HepG2 (cell line): ENCODE data around the gene ABCF1. TPM values are rescaled to one million over a fixed set of nuclear protein-coding genes. Genes with fewer than 3 reads are reported as not detected.

ENCODE experiments used
- ATF6 ChIP-seq: sonication (generic); formaldehyde crosslinking; conservative IDR thresholded peaks from 2 replicates; pipeline ENCODE4 v1.4.0; 2020; ENCODE audit warnings: missing genetic modification reagents
- BCLAF1 ChIP-seq: fragments of 450-650 bp; IDR thresholded peaks from 2 replicates; pipeline ENCODE4 v1.6.1; 2017; ENCODE audit warnings: mild to moderate bottlenecking
- DRAP1 ChIP-seq: IDR thresholded peaks from 2 replicates; pipeline ENCODE4 v1.6.1; 2016; ENCODE audit warnings: missing genetic modification reagents, missing compliant biosample characterization
- FOXK1 ChIP-seq: sonication (generic); formaldehyde crosslinking; IDR thresholded peaks from 2 replicates; pipeline ENCODE4 v1.4.0; 2020; ENCODE audit warnings: low read depth, missing genetic modification reagents, borderline replicate concordance
- FOXP4 ChIP-seq: sonication (generic); formaldehyde crosslinking; IDR thresholded peaks from 2 replicates; pipeline ENCODE4 v1.4.0; 2020; ENCODE audit warnings: missing genetic modification reagents
- IRX3 ChIP-seq: sonication (generic); formaldehyde crosslinking; IDR thresholded peaks from 2 replicates; pipeline ENCODE4 v1.8.1; 2023; ENCODE audit warnings: mild to moderate bottlenecking, low read depth, missing genetic modification reagents, borderline replicate concordance
- MED1 ChIP-seq: sonication (generic); formaldehyde crosslinking; IDR thresholded peaks from 2 replicates; pipeline ENCODE4 v1.4.0; 2020; ENCODE audit warnings: missing genetic modification reagents
- MIXL1 ChIP-seq: IDR thresholded peaks from 2 replicates; pipeline ENCODE4 v1.6.1; 2016
- MTA3 ChIP-seq: sonication (generic); formaldehyde crosslinking; IDR thresholded peaks from 2 replicates; pipeline ENCODE4 v1.4.0; 2020; ENCODE audit warnings: missing genetic modification reagents
- NONO ChIP-seq, 2 experiments: fragments of 450-650 bp in 1 of 2; sonication (generic) in 1 of 2; formaldehyde crosslinking in 1 of 2; IDR thresholded peaks in 1 of 2; conservative IDR thresholded peaks in 1 of 2; 2 replicates each; pipeline versions ENCODE4 v1.6.1 to v1.8.0; 2017 to 2022; ENCODE audit warnings: mild to moderate bottlenecking in 1 of 2, missing genetic modification reagents in 1 of 2, moderate library complexity in 1 of 2
- NR2F1 ChIP-seq, 2 experiments: fragments of 450-650 bp in 1 of 2; formaldehyde crosslinking in 1 of 2; IDR thresholded peaks; 2 replicates each; pipeline versions ENCODE4 v1.5.0 to v1.6.1; 2016 to 2020; ENCODE audit warnings: mild to moderate bottlenecking in 1 of 2, missing compliant biosample characterization in 1 of 2, missing genetic modification reagents in 1 of 2, moderate library complexity in 1 of 2
- PATZ1 ChIP-seq: sonication (generic); formaldehyde crosslinking; IDR thresholded peaks from 2 replicates; pipeline ENCODE4 v1.4.0; 2020; ENCODE audit warnings: missing genetic modification reagents
- RXRA ChIP-seq: sonication (generic); formaldehyde crosslinking; IDR thresholded peaks from 2 replicates; pipeline ENCODE4 v1.5.1; 2020; ENCODE audit warnings: missing genetic modification reagents
- SMARCE1 ChIP-seq: fragments of 450-650 bp; IDR thresholded peaks from 2 replicates; pipeline ENCODE4 v1.6.1; 2017; ENCODE audit warnings: borderline replicate concordance
- TBX3 ChIP-seq: fragments of 450-650 bp; IDR thresholded peaks from 2 replicates; pipeline ENCODE4 v1.6.1; 2017; ENCODE audit warnings: antibody characterized with exemption, mild to moderate bottlenecking, inconsistent platforms, borderline replicate concordance
- ZNF230 ChIP-seq: sonication (generic); formaldehyde crosslinking; IDR thresholded peaks from 2 replicates; pipeline ENCODE4 v1.4.0; 2020; ENCODE audit warnings: mild to moderate bottlenecking, missing genetic modification reagents
- ZNF644 ChIP-seq: IDR thresholded peaks from 2 replicates; pipeline ENCODE4 v1.6.1; 2016; ENCODE audit warnings: low read depth
- ZNF775 ChIP-seq: sonication (generic); formaldehyde crosslinking; IDR thresholded peaks from 2 replicates; pipeline ENCODE4 v1.4.0; 2020; ENCODE audit warnings: missing genetic modification reagents, mild to moderate bottlenecking, moderate library complexity, borderline replicate concordance
- ZSCAN22 ChIP-seq: sonication (generic); formaldehyde crosslinking; IDR thresholded peaks from 2 replicates; pipeline ENCODE4 v1.4.0; 2020; ENCODE audit warnings: mild to moderate bottlenecking, missing genetic modification reagents
- polyA plus RNA-seq, 8 experiments: library from polyadenylated mRNA; depleted of rRNA in 3 of 8; stranded (reverse) in 7 of 8; unstranded in 1 of 8; fragments of >200 nt; fragmentation: Illumina TruSeq in 4 of 8; extraction: Trizol in 4 of 8; gene quantifications; 2 replicates each; pipeline versions ENCODE4 v1.2.1 to v1.2.3, GENCODE V29; 2011 to 2016; ENCODE audit warnings: low read depth in 4 of 8, missing spikeins in 1 of 8, mixed read lengths in 1 of 8; ENCODE audit not compliant: insufficient read depth in 1 of 8
- total RNA-seq, 5 experiments: library from RNA; depleted of rRNA; stranded (reverse); fragments of >200 nt; fragmentation: Illumina TruSeq; extraction: Trizol; gene quantifications; 2 replicates each; pipeline ENCODE4 v1.2.3, GENCODE V29; 2016; ENCODE audit warnings: low read depth in 1 of 5

Gene ABCF1
- total and polyA plus RNA-seq, 2 of the 13 experiments (the other 11 are each of a cell fraction or from before 2014, with no cell fraction given), result 25.4 to 98.9 TPM

GRCh38 chr6:30626484-30627366, 55.5 kb downstream of the ABCF1 start, which contains the start of gene ATAT1 (continued):
- no peak for TF ChIP-seq TBX3
- peak; percentile 88; the same call in 1 of the 2 replicates for TF ChIP-seq ZNF230 (CRISPR knock-in tag)
- no peak for TF ChIP-seq SMARCE1
- peak; percentile 76 for TF ChIP-seq RXRA (CRISPR knock-in tag)
- no peak; the same call in 1 of the 2 replicates for TF ChIP-seq ZNF644 (CRISPR knock-in tag)
- TF ChIP-seq MED1 (CRISPR knock-in tag), result peak; percentile 58; the same call in 1 of the 2 replicates
- peak; percentile 68 for TF ChIP-seq DRAP1 (CRISPR knock-in tag)
- TF ChIP-seq NONO (IDR thresholded peaks at IDR 0.05), result no peak
- peak; percentile 93 for TF ChIP-seq NONO (CRISPR knock-in tag; conservative IDR thresholded peaks at IDR 0.05)
- no peak for TF ChIP-seq MIXL1 (CRISPR knock-in tag)
- no peak for TF ChIP-seq ZSCAN22 (CRISPR knock-in tag)
- no peak for TF ChIP-seq BCLAF1
- peak; percentile 93 for TF ChIP-seq PATZ1 (CRISPR knock-in tag)
- no peak for TF ChIP-seq ZNF775 (CRISPR knock-in tag)
- TF ChIP-seq NR2F1 (CRISPR knock-in tag; IDR thresholded peaks at IDR 0.05), result peak; percentile 83 to 94; a peak in 3 of 4 replicates
- TF ChIP-seq IRX3 (CRISPR knock-in tag), result peak; percentile 17; the same call in 1 of the 2 replicates
- TF ChIP-seq MTA3 (CRISPR knock-in tag), result no peak
- TF ChIP-seq FOXK1, result peak; percentile 78
- TF ChIP-seq ATF6, result no peak
- TF ChIP-seq FOXP4 (CRISPR knock-in tag), result peak; percentile 71
